CD4-positive, alpha-beta T cell treated with Interleukin-10 for 1 hour (primary cell): ENCODE measurements around the gene RBFOX2.
A peak's percentile ranks its signal among the peaks of the same experiment; 100 is the strongest.
"Not testable (repeated sequence)": the region's sequence is repeated elsewhere in the genome, so short reads cannot be mapped to it uniquely, and the experiment has no call there.

Source experiments
- DNase-seq: peaks from one replicate; pipeline ENCODE4 v3.0.0-alpha.2; 2020

RBFOX2 gene

DNA sequence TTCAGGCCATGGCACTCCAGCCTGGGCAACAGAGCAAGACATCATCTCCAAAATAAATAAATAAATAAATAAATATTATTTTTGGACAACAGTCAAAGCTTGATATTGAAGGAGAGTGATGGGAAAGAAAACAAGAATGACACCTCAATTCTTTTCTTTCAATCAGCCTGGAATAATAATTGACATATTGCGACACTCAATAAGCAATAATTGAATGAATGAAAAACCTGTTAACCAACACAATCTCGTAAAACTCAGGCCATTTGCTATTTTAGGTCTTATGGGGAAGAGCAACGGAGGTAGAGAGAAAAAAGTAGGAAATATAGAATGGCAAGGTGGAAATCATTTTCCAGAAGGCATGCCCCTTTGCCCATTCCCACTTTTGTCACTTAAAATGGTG is 10.5 kb upstream of the RBFOX2 start:
- DNase-seq = no peak

DNA sequence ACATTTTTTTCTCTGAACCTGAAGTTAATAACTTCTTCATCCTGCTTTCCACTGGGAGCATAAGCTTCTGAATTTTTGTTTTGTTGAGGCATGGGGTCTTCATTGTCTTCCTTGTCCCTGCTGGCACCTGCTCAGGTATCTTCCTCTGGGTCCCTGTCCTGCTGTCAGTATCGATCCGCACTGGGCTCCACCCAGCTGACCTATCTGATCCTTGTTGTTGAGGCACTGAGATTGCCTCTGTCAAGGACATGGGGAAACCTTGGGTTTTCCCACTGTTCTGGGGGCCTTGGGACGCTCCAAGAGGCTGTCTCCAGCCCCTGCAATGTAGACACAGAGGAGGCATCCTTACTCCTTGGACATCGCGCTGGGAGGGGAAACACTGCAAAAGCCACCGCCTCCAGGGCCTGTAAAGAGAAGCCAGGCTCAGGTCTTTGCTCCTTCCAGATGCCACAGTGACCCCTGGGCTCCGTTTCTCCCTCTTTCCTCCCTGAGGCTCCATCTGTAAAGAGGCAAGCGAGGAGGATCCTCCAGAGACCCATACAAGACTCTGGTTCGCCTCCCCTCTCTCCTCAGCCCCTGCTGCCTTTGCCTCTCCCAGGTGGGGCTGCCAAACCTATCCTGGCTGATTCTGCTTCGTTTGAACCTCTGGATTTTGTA is 8.6 kb upstream of the RBFOX2 start:
- no peak for DNase-seq

DNA sequence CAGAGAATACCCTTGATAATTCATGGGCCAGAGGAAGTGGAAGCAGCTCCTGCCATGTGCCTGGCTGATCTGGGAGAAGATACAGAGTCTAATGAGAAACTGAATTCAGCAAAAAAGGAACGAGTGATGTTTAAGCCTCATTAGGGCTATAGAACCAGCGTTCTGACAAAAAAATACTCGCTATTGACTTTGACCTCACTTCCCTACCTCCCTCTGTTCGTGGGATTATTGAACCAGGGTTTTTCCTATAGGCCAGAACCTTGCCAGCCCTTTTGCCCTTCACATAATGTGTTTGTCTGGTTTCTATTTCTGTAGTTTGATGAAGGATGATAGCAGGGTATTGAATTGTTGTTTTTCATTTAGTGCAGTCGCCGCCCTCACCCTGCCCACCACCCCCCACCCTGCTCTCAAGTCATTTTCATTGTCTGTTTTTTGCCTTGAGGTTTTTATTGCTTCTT is 7.6 kb upstream of the RBFOX2 start:
- DNase-seq = no peak

- no peak for DNase-seq
Measured at GRCh38 chr22:36032611-36033010, 4.0 kb upstream of the RBFOX2 start.

GRCh38 chr22:36029406-36029755 is 757 bp upstream of the RBFOX2 start:
- DNase-seq = no peak

DNA sequence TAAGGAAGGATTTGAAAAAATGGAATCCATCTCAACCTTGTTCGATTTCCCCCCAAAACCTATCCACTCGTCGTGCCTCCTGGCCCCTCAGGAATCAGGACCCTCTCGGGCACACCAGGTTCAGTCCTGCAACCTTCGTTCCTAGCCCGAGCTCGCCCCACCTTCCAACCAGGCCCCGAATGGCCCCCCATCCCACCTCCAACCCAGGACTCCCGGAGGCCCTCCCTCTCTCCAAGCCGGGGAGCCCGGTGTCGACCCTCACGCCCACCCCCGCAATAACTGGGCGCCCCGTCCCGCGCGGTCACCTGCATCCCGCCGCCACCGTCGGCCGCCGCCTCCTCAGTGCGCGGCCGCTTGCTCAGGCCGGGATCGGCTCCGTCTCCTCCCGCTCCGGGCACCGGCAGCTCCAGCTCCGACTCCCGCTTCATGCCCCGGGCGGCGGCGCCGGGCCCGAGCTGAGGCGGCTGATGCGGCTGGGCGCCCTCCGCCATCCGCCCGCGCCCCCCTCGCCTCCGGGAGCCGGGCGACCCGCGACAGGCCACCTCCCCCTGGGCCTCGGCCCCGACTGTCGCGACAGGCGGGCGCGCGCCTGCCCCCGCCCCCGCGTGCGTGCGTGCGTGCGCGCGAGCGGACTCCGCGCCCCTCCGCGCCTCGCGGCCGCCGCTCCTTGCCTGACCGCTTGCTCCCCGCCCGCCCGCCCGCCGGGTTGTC is 534 bp downstream of the RBFOX2 start:
- peak; percentile 0 for DNase-seq

- DNase-seq = no peak
Measured at GRCh38 chr22:36027579-36027934, 1.1 kb downstream of the RBFOX2 start.

DNA sequence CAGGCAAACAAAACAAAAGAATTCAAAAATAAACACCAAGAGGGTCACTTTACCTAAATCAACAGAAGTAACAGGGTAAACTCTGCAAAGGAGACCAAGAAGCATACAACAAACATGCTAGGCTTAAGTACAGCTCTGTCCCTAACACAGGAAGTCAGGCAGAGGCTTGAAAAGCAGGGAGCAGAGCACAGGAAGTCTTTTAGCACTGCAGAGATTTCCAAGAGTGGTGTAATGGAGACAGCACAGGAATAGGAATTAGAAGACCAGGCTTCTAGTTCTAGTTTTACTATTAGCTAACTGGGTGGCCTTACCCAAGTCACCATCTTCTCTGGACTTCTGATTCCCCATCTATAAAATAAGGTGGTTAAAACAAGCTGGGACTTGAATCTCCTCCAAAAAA is 1.9 kb downstream of the RBFOX2 start:
- no peak for DNase-seq

- DNase-seq = no peak
Measured at GRCh38 chr22:36022697-36023096, 5.9 kb downstream of the RBFOX2 start.

- no peak for DNase-seq
Measured at GRCh38 chr22:36022162-36022561, 6.5 kb downstream of the RBFOX2 start.

- no peak for DNase-seq
Measured at GRCh38 chr22:36021606-36022153, 6.9 kb downstream of the RBFOX2 start.

- not testable (repeated sequence) for DNase-seq
Measured at GRCh38 chr22:36020865-36021264, 7.8 kb downstream of the RBFOX2 start.

DNA sequence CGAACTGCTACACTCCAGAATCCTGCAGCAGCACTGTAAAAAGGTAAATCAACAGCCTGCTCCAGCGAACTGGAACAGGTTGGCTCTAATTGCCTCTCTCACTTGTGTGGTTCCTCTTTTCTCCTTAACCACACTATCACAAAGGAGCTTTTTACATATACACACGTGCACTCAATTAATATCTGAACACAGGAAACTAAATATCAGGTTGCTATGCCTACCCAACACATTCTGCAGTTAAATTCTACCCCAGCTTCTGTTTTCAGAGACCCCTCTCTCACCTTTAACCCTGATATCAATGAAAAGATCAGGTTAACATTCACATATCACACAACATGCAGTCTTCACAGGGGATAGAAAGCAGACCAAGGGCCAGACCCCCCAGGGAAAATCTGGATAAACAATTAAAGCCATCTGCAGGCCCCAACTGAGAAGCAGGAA is 11.0 kb downstream of the RBFOX2 start:
- no peak for DNase-seq

DNA sequence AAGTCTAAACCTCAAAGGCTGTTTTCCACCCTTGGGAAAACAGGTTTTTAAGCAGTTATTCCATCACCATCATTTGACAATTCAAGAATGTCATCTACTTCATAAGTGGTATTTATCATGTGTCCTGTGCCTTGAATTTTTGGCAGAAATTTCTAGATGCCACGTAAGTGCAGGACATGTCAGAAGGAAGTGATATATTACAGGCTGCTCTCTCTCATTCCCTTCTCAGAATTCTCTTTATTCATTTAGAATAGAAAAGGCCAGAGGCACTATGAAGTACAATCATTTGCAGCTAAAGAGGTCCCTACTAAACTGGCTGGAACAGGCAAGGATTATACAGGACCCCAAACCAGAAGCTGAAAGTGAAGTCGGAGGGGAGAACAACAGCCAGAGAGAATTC is 11.9 kb downstream of the RBFOX2 start:
- DNase-seq = no peak

DNA sequence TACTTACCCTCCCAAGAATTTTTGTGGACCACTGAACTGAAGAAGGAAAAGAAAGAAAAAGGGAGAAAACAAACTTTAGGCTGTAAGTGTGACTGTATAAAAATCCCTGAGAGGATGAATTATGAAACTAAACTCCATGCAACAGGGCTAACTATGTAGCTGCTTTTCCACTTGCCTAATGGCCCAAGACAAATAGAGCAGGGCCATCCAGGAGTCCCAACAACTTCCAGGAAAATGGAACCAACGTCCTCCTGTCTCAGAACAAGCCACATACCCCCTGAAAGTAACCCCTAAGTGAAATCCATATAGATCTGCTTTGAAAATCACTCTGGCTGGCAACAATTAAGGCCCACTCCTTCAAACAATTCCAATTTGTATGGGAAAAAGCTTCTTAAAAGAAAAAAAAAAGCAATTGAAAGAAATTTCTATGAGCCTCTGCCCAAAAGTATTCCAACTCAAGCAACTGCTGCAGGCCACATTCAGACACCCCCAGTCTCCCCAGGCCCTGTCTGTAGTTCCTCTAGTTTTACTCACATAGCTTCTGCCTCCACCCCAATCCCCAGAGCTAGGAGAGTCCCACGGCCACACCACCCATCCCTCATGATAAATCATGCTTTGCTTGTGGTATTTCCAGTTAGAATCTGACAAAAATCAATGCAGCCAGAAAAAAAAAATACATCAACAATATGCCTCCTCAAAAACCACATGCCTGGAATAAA is 12.7 kb downstream of the RBFOX2 start:
- no peak for DNase-seq

DNA sequence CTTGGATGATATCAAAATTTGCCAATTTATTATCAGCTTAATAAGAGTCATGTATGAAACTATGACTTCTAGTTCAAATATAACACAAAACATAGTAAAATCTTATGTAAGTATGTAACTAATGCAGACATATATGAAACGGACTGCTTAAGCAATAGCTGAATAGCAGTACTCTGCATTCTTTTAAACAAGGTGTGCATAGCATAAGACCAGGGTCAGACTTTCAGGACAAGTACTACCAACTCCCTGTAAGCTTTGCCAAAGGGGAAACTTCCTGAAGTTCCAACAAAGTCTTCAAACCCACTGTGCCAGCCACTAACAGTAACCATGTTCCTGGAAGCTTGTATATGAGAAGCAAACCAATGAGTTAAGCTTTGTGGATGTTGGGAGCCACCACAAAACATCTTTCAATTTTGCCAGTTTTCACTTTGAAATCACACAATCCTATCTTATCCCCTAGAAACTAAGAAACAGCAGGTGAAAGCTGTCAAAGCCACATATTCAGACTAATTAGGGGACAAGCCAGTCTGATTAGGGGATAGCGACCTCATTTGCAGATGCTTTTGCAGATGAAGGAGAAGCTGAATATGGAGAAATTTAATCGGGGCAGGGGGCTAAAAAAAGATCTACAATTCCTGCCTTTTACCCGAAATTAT is 13.3 kb downstream of the RBFOX2 start:
- DNase-seq = no peak

DNA sequence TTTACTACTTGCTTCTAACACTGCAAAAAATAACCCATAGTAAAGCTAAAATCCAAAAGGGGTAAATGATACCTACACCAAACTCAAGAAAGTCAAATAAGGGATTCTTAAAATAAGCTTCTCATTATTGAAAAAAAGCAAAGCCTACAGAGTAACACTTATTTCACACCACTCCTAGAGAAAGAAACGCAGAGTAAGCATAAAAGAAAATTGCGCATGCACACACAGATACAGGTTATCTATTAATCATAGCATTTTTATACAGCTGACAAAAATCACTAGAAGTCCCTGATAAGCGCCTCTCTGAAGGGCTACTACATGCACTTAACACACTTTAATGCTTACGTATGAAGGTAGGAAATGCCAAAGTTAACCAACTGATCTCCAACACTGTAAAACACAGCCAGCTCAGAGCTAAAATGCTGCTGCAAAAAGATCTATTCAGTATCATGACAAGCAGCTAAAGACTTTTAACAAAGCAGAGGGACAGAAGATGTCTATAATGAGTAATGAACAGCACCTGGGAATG is 14.0 kb downstream of the RBFOX2 start:
- no peak for DNase-seq

DNA sequence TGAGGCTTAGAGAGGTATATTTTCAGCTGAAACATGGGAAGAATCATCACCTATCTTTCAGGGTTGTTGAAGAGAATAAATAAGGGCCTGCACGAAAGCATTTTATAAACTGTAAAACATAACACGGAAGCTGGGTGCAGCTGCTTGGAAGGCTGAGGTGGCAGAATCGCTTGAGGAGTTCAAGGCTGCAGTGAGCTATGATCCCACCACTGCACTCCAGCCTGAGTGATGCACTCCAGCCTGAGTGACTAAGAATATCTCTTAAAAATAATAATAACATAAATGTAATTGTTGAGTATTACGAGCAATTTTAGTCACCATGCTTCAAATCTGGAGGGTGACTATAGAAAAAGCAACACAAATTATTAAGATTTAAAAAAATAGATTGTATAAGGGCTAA is 16.3 kb downstream of the RBFOX2 start:
- DNase-seq = no peak

DNA sequence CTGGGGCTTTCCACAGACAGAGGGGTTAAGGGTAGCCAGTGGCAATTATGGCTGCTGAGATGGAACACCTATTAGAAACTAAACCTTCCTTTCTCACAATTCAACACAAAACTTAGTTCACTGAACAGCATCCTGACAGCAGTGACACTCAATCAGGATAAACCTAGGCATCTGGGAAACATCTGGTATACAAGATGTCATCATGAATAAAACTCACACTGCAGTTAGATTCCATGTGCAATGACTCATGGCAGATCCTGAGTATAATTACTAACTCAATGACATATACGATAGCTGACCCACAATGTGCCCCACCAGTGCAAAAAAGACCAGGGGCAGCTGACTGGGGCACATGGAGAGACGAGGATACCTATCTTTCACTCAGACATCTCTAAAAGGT is 17.7 kb downstream of the RBFOX2 start:
- DNase-seq = no peak

DNA sequence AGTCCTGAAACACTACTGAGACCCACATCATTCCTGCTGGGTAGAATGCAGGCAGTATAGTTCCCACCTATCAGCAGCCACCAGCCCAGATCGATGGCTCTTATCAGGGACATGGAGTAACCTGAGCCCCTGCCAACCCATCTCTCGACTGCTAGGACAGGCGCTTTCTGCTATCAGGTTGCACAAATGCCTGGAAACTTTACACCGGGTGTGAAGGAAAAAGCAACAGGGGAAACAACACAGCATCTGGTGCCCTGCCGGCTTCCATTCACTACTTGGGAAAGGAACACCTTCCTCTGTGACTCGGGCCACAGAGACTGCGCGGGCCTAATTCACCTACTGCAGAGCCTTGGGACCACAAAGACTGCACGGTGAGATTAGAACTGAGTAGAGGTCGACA is 18.5 kb downstream of the RBFOX2 start:
- DNase-seq = no peak

DNA sequence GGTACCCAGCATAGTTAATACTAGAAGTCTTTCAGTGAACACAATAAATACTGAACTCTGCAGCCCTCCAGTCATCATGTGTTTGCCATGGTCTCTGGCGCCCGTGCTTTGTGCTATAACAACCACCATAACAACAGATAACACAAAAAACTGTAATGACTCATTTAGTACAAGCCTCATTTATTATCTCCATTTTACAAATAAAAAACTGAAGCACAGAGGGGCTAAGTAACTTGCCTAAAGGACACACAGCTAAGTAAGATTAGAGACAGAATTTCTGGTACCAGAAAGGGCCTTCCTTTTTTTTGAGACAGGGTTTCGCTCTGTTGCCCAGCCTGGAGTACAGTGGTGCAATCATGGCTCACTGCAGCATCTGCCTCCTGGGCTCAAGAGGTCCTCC is 19.5 kb downstream of the RBFOX2 start:
- DNase-seq = no peak

DNA sequence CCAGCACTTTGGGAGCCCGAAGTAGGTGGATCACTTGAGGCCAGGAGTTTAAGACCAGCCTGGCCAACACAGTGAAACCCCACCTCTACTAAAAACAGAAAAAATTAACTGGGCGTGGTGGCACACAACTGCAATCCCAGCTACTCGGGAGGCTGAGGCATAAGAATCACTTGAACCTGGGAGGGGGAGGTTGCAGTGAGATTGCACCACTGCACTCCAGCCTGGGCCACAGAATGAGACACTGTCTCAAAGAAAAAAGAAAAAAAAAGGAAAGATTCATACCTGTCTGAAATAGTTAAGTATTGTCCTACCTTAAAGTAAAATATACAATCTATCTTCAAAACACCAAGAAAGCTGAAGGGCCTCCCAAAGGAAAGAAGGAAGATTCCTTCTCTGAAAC is 20.1 kb downstream of the RBFOX2 start:
- DNase-seq = no peak

DNA sequence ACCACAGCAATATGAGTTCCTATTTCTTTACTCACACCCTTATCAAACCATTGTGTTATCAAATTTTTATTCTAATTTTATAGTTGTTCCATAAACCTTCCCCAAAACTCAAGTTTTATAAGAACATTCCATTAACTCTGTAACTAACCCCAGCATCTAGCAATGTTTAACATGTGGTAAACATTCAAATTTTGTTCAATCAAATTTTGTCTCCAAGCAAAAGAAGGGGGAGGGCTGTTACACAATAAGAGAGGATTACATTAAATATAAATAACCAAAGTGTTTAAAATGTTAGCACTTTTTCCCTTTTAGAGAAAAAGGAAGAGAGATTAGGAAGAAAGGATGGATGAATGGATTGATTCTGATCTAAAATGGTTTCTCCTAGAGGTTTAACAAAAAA is 20.5 kb downstream of the RBFOX2 start:
- no peak for DNase-seq
